Measurements from ENCODE around the gene SENP7. TPM values are rescaled to one million over a fixed set of nuclear protein-coding genes. Genes with fewer than 3 reads are reported as not detected.
"Not testable (repeated sequence)": the region's sequence is repeated elsewhere in the genome, so short reads cannot be mapped to it uniquely, and the experiment has no call there.

SENP7 gene
- total and polyA plus RNA-seq, 7 donors = 2.1 to 33.5 (median 20.2) TPM

GRCh38 chr3:101453961-101454360, 59.1 kb downstream of the SENP7 start:
- intact Hi-C loops (cut with DNase I) = no loop called here
- H3K27me3 ChIP-seq = no peaks in the 10 kb centered on the region
- DNase-seq = no peak
- WGBS, 2 donors = 95% methylated on average over 3 of the region's 3 CpGs
- peaks cover 0 to 27% (median 3%) of the 10 kb centered on the region in 4 donors for H3K36me3 ChIP-seq
- no peaks in the 10 kb centered on the region for H3K4me1 ChIP-seq
- H3K4me3 ChIP-seq = no peak overlapping the region
- TF ChIP-seq POLR2AphosphoS5 (IDR thresholded peaks at IDR 0.05) (no peak), POLR2A (IDR thresholded peaks at IDR 0.05) (no peak), EP300 (IDR thresholded peaks at IDR 0.05) (no peak)
- TF ChIP-seq, protein P1, sequence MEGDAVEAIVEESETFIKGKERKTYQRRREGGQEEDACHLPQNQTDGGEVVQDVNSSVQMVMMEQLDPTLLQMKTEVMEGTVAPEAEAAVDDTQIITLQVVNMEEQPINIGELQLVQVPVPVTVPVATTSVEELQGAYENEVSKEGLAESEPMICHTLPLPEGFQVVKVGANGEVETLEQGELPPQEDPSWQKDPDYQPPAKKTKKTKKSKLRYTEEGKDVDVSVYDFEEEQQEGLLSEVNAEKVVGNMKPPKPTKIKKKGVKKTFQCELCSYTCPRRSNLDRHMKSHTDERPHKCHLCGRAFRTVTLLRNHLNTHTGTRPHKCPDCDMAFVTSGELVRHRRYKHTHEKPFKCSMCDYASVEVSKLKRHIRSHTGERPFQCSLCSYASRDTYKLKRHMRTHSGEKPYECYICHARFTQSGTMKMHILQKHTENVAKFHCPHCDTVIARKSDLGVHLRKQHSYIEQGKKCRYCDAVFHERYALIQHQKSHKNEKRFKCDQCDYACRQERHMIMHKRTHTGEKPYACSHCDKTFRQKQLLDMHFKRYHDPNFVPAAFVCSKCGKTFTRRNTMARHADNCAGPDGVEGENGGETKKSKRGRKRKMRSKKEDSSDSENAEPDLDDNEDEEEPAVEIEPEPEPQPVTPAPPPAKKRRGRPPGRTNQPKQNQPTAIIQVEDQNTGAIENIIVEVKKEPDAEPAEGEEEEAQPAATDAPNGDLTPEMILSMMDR (IDR thresholded peaks at IDR 0.05) = no peak
- H3K9me3 ChIP-seq = no peaks in the 10 kb centered on the region
- H3K27ac ChIP-seq = no peak overlapping the region

DNA sequence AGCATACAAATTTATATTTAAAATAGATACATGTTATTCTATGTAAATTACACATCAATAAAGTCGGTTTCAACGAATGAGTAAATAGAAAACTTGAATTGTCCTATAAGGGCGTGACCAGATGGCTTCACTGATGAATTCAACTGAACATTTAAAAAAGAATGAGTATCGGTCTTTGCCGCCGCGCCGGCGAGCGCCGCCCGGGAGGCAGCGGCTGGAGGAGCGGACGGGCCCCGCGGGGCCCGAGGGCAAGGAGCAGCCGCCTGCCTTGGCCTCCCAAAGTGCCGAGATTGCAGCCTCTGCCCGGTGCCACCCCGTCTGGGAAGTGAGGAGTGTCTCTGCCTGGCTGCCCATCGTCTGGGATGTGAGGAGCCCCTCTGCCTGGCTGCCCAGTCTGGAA, 74.4 kb downstream of the SENP7 start:
- intact Hi-C loops (cut with DNase I); H3K27ac ChIP-seq; DNase-seq; H3K4me1 ChIP-seq; H3K9me3 ChIP-seq; H3K27me3 ChIP-seq; H3K4me3 ChIP-seq; H3K36me3 ChIP-seq: not testable (repeated sequence)
- WGBS, 2 donors = 98% methylated on average over 23 of the region's 23 CpGs

GRCh38 chr3:101433652-101434051, 79.4 kb downstream of the SENP7 start:
- Histone ChIP-seq H3K27ac (no peak overlapping the region), H3K27me3 (no peaks in the 10 kb centered on the region), H3K36me3 (no peaks in the 10 kb centered on the region), H3K4me1 (no peaks in the 10 kb centered on the region), H3K4me3 (no peak overlapping the region), H3K9me3 (peaks cover 0 to 2% (median 0%) of the 10 kb centered on the region in 4 donors)
- intact Hi-C loops (cut with DNase I) = no loop called here
- 95 to 97% methylated on average over 1 of the region's 1 CpG for WGBS, 2 donors
- TF ChIP-seq, protein P1 (IDR thresholded peaks at IDR 0.05) = no peak
- TF ChIP-seq EP300 (IDR thresholded peaks at IDR 0.05) = no peak
- no peak for TF ChIP-seq POLR2AphosphoS5 (IDR thresholded peaks at IDR 0.05)
- no peak for TF ChIP-seq POLR2A (IDR thresholded peaks at IDR 0.05)
- no peak for DNase-seq

GRCh38 chr3:101423984-101424888, 88.8 kb downstream of the SENP7 start:
- no peaks in the 10 kb centered on the region for H3K27me3 ChIP-seq
- no peak for TF ChIP-seq POLR2AphosphoS5 (IDR thresholded peaks at IDR 0.05)
- TF ChIP-seq EP300 (IDR thresholded peaks at IDR 0.05) = no peak
- TF ChIP-seq POLR2A (IDR thresholded peaks at IDR 0.05) = no peak
- TF ChIP-seq, protein P1 (IDR thresholded peaks at IDR 0.05) = no peak
- intact Hi-C loops (cut with DNase I) = no loop called here
- H3K4me1 ChIP-seq = no peaks in the 10 kb centered on the region
- 93 to 95% methylated on average over 11 of the region's 11 CpGs for WGBS, 2 donors
- H3K36me3 ChIP-seq = no peaks in the 10 kb centered on the region
- no peaks in the 10 kb centered on the region for H3K9me3 ChIP-seq
- no peak overlapping the region for H3K4me3 ChIP-seq
- no peak overlapping the region for H3K27ac ChIP-seq
- DNase-seq = no peak

- H3K4me3 ChIP-seq = no peak overlapping the region
- TF ChIP-seq POLR2AphosphoS5 (IDR thresholded peaks at IDR 0.05) (no peak), POLR2A (IDR thresholded peaks at IDR 0.05) (no peak), EP300 (IDR thresholded peaks at IDR 0.05) (no peak)
- TF ChIP-seq, protein P1 (IDR thresholded peaks at IDR 0.05) = no peak
- no peaks in the 10 kb centered on the region for H3K4me1 ChIP-seq
- 82 to 96% methylated on average over 1 of the region's 1 CpG for WGBS, 2 donors
- DNase-seq = no peak
- intact Hi-C loops (cut with DNase I) = no loop called here
- no peaks in the 10 kb centered on the region for H3K36me3 ChIP-seq
- H3K27ac ChIP-seq = no peak overlapping the region
- H3K9me3 ChIP-seq = no peaks in the 10 kb centered on the region
- H3K27me3 ChIP-seq = no peaks in the 10 kb centered on the region
These were observed 94.2 kb downstream of the SENP7 start for GRCh38 chr3:101418851-101419250.
